ENCODE measurements around the gene CIC. TPM values are rescaled to one million over a fixed set of nuclear protein-coding genes. Genes with fewer than 3 reads are reported as not detected.
A peak's percentile ranks its signal among the peaks of the same experiment; 100 is the strongest.
"Not testable (repeated sequence)": the region's sequence is repeated elsewhere in the genome, so short reads cannot be mapped to it uniquely, and the experiment has no call there.

The CIC gene
- polyA plus RNA-seq, 1 donor (not counting 4 experiments of a cell fraction or from before 2014, with no cell fraction given), result 3.1 TPM

DNA sequence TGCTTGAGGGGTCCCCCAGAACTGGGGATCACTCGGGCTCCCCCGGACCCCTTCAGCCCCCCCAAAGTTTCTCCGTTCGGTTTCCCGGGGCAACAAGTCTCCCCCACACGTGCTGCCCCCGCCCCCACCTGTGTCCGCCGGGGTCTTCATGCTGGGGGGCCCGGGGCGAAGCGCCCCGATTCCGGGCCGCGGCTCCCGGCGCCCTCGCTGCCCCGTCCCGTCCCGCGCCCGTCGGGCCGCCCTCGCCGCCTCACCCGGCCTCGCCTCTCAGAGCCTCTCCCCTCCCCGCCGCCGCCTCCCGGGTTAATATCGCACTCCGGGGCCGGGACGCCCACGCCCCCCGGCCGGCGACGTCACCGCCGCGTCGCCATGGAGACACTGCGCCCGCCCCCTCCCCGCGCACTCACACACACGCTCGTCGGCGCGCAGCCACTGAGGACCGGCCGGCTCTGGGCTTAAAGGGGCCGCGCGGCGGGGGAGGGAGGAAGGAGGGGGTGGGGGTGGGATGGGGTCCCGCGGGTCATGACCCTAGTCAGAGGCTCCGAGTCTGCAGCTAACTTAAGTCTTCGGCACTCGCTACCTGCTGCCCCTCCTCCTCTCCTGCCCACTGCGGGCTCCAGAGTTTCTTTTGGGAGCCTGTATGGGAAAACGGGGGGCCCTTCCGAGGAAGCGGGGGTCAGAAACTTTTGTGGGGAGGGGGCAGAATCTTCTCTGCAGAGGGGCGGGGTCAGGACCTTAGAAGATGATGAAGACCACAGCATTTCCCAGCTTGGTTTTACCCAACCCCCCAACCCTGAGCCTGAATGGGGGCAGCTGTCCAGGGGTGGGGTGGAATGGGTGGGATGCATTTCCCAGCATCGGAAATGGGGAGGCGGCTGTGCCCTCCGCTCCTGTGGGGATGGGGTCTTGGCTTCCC lies 13.9 kb upstream of the CIC start, which contains the start of gene ERF:
Gene ERF, minus strand, starts transcription at position 279 of the 916 bp plus-strand sequence. Its CDS starts 129 bp downstream, at position 150.
- FAIRE-seq, result no peak
- TF ChIP-seq CTCF (optimal IDR thresholded peaks at IDR 0.05 in 1 of 3, IDR thresholded peaks at IDR 0.05 in 1 of 3, conservative IDR thresholded peaks at IDR 0.05 in 1 of 3; ENCODE audit: extremely low read depth in 1 of 3, insufficient read depth in 2 of 3, low read length in 3 of 3), result no peak
- TF ChIP-seq EZH2 (IDR thresholded peaks at IDR 0.05; ENCODE audit: low read length), result no peak
- Histone ChIP-seq H3K27ac (ENCODE audit: control insufficient read depth, insufficient read depth, low read length) (peak within 1 kb of the TSS; percentile 89), H3K4me1 (ENCODE audit: control insufficient read depth, extremely low read depth, insufficient read depth, low read length) (peaks cover 29% of the 10 kb centered on the region), H3K9me3 (ENCODE audit: control insufficient read depth, low read depth, low read length) (no peaks in the 10 kb centered on the region), H2AFZ (ENCODE audit: control insufficient read depth, low read length) (peak within 1 kb of the TSS; percentile 70), H3K9ac (ENCODE audit: control insufficient read depth, extremely low read depth, insufficient read depth, low read length) (peak within 1 kb of the TSS; percentile 95), H3K4me2 (ENCODE audit: control insufficient read depth, extremely low read depth, insufficient read depth, low read depth, low read length) (peak within 1 kb of the TSS; percentile 92), H3K36me3 (ENCODE audit: control insufficient read depth in 2 of 2, extremely low read depth in 1 of 2, insufficient read depth in 2 of 2, low read length in 2 of 2) (peaks cover 4 to 5% of the 10 kb centered on the region in 2 experiments), H3K27me3 (ENCODE audit: control insufficient read depth, extremely low read depth, insufficient read depth, low read length) (no peaks in the 10 kb centered on the region), H3K9me1 (ENCODE audit: control insufficient read depth, extremely low read depth, insufficient read depth, low read length) (no peaks in the 10 kb centered on the region), H3K4me3 (ENCODE audit: control insufficient read depth in 2 of 3, extremely low read depth in 1 of 3, insufficient read depth in 2 of 3, low read depth in 1 of 3, low read length in 3 of 3) (peak within 1 kb of the TSS; percentile 71 to 92 (median 77)), H3K79me2 (ENCODE audit: control insufficient read depth, insufficient read depth, low read length) (peaks cover 41% of the 10 kb centered on the region), H4K20me1 (ENCODE audit: control insufficient read depth, extremely low read depth, insufficient read depth, low read length) (peaks cover 12% of the 10 kb centered on the region)
- no peak for DNase-seq (ENCODE audit: low read depth, low spot score)
- dilution Hi-C loops (cut with MboI; ENCODE audit: extremely low pct_ligation_motif_present, low sequenced_read_pairs), result no loop called here

DNA sequence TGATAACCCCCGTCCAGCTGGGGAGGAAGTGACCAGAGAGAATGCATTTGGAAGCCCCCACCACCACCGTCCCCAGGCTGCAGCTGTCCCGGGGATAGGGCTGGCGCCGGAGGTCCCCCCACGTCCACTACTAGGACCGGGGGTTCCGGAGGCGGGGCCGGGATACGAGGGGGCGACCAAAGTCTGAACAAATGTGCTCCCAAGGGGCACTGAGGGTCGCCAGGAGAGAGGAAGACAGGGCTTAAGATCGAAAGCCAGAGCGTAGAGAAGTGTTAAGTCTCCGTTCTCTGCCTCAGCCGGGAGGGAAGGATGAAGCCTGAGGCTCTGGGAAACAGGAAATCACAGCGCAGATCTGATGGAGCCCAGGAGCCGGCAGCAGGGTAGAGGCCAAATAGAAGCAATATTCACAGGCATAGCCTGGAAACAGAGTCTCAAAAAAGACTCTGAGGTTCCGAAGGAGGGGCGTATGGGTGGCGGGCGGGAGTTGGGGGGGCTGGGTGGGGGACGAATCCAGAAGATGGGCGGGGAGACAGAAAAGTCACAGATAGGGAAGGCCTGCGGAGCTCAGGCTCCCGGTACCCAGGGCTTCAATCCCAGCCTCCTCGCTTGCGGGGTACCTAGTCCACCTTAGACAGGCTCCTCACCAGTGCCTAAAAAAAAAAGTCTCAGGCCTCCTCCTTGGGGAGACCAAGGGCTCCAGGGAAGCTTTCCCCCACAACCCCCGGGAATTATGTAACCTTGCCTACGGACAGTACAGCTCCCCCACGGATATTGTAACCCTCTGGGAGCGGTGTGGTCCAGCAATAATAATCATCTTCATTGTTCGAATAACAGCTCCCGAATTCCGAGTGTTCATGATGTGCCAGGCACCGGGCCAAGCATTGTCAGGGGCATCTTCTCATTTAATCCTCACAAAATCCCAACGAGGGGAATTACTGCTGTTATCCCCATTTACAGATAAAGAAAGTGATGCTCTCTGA lies 13.0 kb upstream of the CIC start:
- no peak for FAIRE-seq
- no peaks in the 10 kb centered on the region for H3K9me3 ChIP-seq (ENCODE audit: control insufficient read depth, low read depth, low read length)
- H2AFZ ChIP-seq (ENCODE audit: control insufficient read depth, low read length), result peak overlapping the region; percentile 70
- H3K27ac ChIP-seq (ENCODE audit: control insufficient read depth, insufficient read depth, low read length), result peak overlapping the region; percentile 62
- peak overlapping the region; percentile 80 for H3K9ac ChIP-seq (ENCODE audit: control insufficient read depth, extremely low read depth, insufficient read depth, low read length)
- peaks cover 20% of the 10 kb centered on the region for H3K4me1 ChIP-seq (ENCODE audit: control insufficient read depth, extremely low read depth, insufficient read depth, low read length)
- TF ChIP-seq EZH2 (IDR thresholded peaks at IDR 0.05; ENCODE audit: low read length) (no peak), CTCF (optimal IDR thresholded peaks at IDR 0.05 in 1 of 3, IDR thresholded peaks at IDR 0.05 in 1 of 3, conservative IDR thresholded peaks at IDR 0.05 in 1 of 3; ENCODE audit: extremely low read depth in 1 of 3, insufficient read depth in 2 of 3, low read length in 3 of 3) (no peak)
- H3K9me1 ChIP-seq (ENCODE audit: control insufficient read depth, extremely low read depth, insufficient read depth, low read length), result no peaks in the 10 kb centered on the region
- DNase-seq (ENCODE audit: low read depth, low spot score), result no peak
- H3K36me3 ChIP-seq (ENCODE audit: control insufficient read depth in 2 of 2, extremely low read depth in 1 of 2, insufficient read depth in 2 of 2, low read length in 2 of 2), result peaks cover 0 to 2% of the 10 kb centered on the region in 2 experiments
- H3K4me3 ChIP-seq (ENCODE audit: control insufficient read depth in 2 of 3, extremely low read depth in 1 of 3, insufficient read depth in 2 of 3, low read depth in 1 of 3, low read length in 3 of 3), result peak overlapping the region; percentile 71 to 75 (median 73)
- H3K79me2 ChIP-seq (ENCODE audit: control insufficient read depth, insufficient read depth, low read length), result peaks cover 32% of the 10 kb centered on the region
- peaks cover 7% of the 10 kb centered on the region for H4K20me1 ChIP-seq (ENCODE audit: control insufficient read depth, extremely low read depth, insufficient read depth, low read length)
- dilution Hi-C loops (cut with MboI; ENCODE audit: extremely low pct_ligation_motif_present, low sequenced_read_pairs), result no loop called here
- H3K4me2 ChIP-seq (ENCODE audit: control insufficient read depth, extremely low read depth, insufficient read depth, low read depth, low read length), result peak overlapping the region; percentile 92
- H3K27me3 ChIP-seq (ENCODE audit: control insufficient read depth, extremely low read depth, insufficient read depth, low read length), result no peaks in the 10 kb centered on the region

DNA sequence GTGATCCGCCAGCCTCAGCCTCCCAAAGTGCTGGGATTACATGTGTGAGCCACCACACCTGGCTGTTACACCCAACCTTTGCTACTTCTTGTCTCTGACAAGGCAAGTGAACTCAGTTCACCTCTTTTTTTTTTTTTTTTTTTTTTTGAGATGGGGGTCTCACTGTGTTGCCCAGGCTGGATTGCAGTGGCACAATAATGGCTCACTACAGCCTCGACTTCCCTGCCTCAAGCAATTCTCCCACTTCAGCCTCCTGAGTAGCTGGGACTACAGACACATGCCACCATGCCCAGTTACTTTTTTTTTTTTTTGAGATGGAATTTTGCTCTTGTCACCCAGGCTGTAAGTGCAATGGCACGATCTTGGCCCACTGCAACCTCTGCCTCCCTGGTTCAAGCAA lies 11.2 kb upstream of the CIC start:
- H2AFZ ChIP-seq (ENCODE audit: control insufficient read depth, low read length); H3K4me3 ChIP-seq (ENCODE audit: control insufficient read depth in 2 of 3, extremely low read depth in 1 of 3, insufficient read depth in 2 of 3, low read depth in 1 of 3, low read length in 3 of 3); FAIRE-seq; H3K27ac ChIP-seq (ENCODE audit: control insufficient read depth, insufficient read depth, low read length); DNase-seq (ENCODE audit: low read depth, low spot score); H3K36me3 ChIP-seq (ENCODE audit: control insufficient read depth in 2 of 2, extremely low read depth in 1 of 2, insufficient read depth in 2 of 2, low read length in 2 of 2); H3K9me1 ChIP-seq (ENCODE audit: control insufficient read depth, extremely low read depth, insufficient read depth, low read length); dilution Hi-C loops (cut with MboI; ENCODE audit: extremely low pct_ligation_motif_present, low sequenced_read_pairs); H4K20me1 ChIP-seq (ENCODE audit: control insufficient read depth, extremely low read depth, insufficient read depth, low read length); H3K27me3 ChIP-seq (ENCODE audit: control insufficient read depth, extremely low read depth, insufficient read depth, low read length); H3K4me2 ChIP-seq (ENCODE audit: control insufficient read depth, extremely low read depth, insufficient read depth, low read depth, low read length); H3K9me3 ChIP-seq (ENCODE audit: control insufficient read depth, low read depth, low read length); H3K4me1 ChIP-seq (ENCODE audit: control insufficient read depth, extremely low read depth, insufficient read depth, low read length); H3K9ac ChIP-seq (ENCODE audit: control insufficient read depth, extremely low read depth, insufficient read depth, low read length): not testable (repeated sequence)
- H3K79me2 ChIP-seq (ENCODE audit: control insufficient read depth, insufficient read depth, low read length), result peaks cover 16% of the 10 kb centered on the region
